ENCODE data around the gene MYO5B. TPM values are rescaled to one million over a fixed set of nuclear protein-coding genes. Genes with fewer than 3 reads are reported as not detected.

The MYO5B gene
- total RNA-seq, 4 donors from 2014 or later = 53.1 to 74.8 (median 55.2) TPM

DNA sequence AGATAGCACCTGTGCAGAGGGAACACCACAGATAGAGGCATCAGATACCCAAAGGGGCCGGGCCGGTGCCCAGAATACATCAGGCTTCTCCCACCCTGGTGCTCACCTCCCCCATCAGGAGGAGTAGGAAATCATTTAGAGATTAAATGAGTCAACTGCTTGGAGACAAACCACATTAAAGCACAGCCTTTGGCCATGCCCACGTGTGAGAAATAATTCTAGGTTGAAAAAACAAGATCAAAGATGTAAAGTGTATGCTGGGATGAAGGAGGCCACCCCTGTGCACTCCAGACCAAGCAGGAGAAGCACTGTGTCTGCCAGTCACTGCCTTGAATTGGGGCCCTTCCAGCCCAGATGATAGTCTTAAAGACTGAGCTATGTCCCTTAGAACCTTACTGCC, 228.9 kb downstream of the MYO5B start:
- 59 to 70% methylated on average over 3 of the region's 3 CpGs for WGBS, 2 donors
- TF ChIP-seq, protein P1, sequence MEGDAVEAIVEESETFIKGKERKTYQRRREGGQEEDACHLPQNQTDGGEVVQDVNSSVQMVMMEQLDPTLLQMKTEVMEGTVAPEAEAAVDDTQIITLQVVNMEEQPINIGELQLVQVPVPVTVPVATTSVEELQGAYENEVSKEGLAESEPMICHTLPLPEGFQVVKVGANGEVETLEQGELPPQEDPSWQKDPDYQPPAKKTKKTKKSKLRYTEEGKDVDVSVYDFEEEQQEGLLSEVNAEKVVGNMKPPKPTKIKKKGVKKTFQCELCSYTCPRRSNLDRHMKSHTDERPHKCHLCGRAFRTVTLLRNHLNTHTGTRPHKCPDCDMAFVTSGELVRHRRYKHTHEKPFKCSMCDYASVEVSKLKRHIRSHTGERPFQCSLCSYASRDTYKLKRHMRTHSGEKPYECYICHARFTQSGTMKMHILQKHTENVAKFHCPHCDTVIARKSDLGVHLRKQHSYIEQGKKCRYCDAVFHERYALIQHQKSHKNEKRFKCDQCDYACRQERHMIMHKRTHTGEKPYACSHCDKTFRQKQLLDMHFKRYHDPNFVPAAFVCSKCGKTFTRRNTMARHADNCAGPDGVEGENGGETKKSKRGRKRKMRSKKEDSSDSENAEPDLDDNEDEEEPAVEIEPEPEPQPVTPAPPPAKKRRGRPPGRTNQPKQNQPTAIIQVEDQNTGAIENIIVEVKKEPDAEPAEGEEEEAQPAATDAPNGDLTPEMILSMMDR (IDR thresholded peaks at IDR 0.05) = no peak
- TF ChIP-seq POLR2A (IDR thresholded peaks at IDR 0.05) = no peak
- no peak overlapping the region for H3K4me3 ChIP-seq (ENCODE audit: low read depth, poor library complexity, severe bottlenecking)
- intact Hi-C loops (cut with DNase I; ENCODE audit: low total_unique reads) = no loop called here
- no peak for DNase-seq (ENCODE audit: low spot score in 2 of 2)

DNA sequence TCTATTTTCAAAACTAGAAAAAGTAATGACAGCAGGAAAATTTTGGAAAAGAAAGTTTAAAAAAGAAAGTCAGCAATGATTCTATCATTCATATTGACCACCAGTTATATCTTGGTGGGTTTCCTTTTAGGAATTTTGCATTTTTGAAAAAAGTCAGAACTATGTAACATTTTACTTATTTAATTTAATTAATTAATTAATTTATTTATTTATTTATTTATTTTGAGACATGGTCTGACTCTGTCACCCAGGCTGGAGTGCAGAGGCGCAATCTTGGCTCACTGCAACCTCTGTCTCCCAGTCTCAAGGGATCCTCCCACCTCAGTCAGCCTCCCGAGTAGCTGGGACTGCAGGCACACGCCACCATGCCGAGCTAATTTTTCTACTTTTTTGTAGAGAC, 231.7 kb downstream of the MYO5B start:
- intact Hi-C loops (cut with DNase I; ENCODE audit: low total_unique reads) = no loop called here
- H3K4me3 ChIP-seq (ENCODE audit: low read depth, poor library complexity, severe bottlenecking) = no peak overlapping the region
- WGBS, 2 donors = 94 to 97% methylated on average over 4 of the region's 4 CpGs
- no peak for DNase-seq (ENCODE audit: low spot score in 2 of 2)
- TF ChIP-seq POLR2A (IDR thresholded peaks at IDR 0.05) = no peak
- TF ChIP-seq, protein P1 (IDR thresholded peaks at IDR 0.05) = no peak

DNA sequence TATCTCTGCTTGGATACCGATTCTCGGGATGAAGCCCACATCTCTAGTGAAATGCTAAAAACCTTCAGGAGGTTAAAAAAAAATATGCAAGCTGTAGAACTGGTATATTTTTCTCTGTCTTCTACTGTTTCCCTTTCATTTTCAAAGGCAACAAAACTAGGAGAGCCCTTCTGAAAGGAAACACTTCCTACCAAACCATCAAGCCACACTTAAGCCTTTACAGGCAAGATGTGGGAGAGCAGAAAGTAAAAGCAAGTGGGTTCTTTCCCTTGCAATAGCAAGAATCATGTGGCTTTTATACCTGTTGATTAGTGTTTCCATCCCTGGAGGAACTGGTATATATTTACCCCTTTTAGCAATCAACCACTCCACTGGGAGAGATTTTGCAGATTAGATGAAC, 233.7 kb downstream of the MYO5B start:
- DNase-seq (ENCODE audit: low spot score in 2 of 2) = no peak
- intact Hi-C loops (cut with DNase I; ENCODE audit: low total_unique reads) = no loop called here
- TF ChIP-seq, protein P1 (IDR thresholded peaks at IDR 0.05) = no peak
- TF ChIP-seq POLR2A (IDR thresholded peaks at IDR 0.05) = no peak
- WGBS, 2 donors = 58 to 86% methylated on average over 2 of the region's 2 CpGs
- no peak overlapping the region for H3K4me3 ChIP-seq (ENCODE audit: low read depth, poor library complexity, severe bottlenecking)

DNA sequence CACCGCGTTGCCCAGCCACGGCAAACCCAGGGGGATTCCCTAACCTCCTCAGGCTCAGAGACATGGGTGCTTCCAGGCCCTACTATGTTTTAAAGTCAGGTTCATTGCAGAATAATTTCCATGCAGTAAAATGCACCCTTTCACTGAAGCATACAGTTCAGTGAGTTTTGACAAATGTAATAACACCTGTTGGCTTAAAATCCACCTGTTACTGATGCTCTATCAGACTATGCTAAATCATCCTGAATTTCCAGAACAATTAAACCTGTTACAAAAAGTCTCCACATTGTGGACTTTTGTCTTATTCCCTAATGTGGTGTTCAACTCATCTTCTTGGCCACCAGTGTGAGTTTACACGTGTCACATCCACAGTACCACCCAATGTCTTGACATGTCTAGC, 234.6 kb downstream of the MYO5B start:
- intact Hi-C loops (cut with DNase I; ENCODE audit: low total_unique reads) = no loop called here
- DNase-seq (ENCODE audit: low spot score in 2 of 2) = no peak
- no peak for TF ChIP-seq POLR2A (IDR thresholded peaks at IDR 0.05)
- TF ChIP-seq, protein P1 (IDR thresholded peaks at IDR 0.05) = no peak
- H3K4me3 ChIP-seq (ENCODE audit: low read depth, poor library complexity, severe bottlenecking) = no peak overlapping the region
- 61 to 69% methylated on average over 4 of the region's 4 CpGs for WGBS, 2 donors

DNA sequence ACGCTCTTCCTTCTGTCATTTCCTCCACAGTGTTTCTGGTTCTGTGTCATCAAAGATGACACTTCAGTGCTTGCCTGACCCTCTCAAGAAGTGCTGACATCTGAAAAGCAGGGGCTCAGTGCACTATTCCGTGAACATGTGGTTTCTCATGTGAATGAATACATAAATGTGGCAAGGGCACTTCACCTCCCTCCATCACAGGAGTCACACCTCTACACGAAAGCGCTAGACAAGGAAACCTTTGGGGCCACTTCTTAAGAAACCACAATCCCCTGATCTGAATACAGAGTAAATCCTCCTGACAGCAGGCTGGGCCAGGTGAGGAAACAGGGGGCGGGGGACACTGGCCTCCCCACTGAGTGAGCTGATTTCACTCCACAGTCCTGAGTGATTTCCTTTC, 235.8 kb downstream of the MYO5B start:
- TF ChIP-seq, protein P1 (IDR thresholded peaks at IDR 0.05) = no peak
- no peak for TF ChIP-seq POLR2A (IDR thresholded peaks at IDR 0.05)
- DNase-seq (ENCODE audit: low spot score in 2 of 2) = no peak
- intact Hi-C loops (cut with DNase I; ENCODE audit: low total_unique reads) = no loop called here
- 78 to 84% methylated on average over 5 of the region's 5 CpGs for WGBS, 2 donors
- H3K4me3 ChIP-seq (ENCODE audit: low read depth, poor library complexity, severe bottlenecking) = no peak overlapping the region

DNA sequence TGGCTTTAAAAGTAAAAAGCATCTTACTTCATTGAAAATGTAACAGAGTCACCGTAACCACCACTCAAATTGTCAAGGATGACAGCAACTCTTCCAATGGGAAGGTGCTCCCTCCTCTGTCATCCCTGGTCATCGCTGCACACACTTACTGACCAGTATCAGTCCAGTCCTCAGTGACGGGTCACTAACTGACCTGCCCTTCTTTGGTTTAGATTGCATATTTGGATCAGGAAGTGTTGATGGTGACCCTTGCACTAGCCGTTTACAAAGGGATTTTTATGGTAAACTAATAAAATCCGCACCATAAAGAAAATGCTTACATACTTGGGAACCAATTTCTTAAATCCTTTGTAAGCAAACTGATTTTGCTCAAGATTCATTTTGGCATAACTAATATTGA, 239.7 kb downstream of the MYO5B start:
- no peak overlapping the region for H3K4me3 ChIP-seq (ENCODE audit: low read depth, poor library complexity, severe bottlenecking)
- DNase-seq (ENCODE audit: low spot score in 2 of 2) = no peak
- intact Hi-C loops (cut with DNase I; ENCODE audit: low total_unique reads) = no loop called here
- TF ChIP-seq POLR2A (IDR thresholded peaks at IDR 0.05) = no peak
- TF ChIP-seq, protein P1 (IDR thresholded peaks at IDR 0.05) = no peak
- 87 to 89% methylated on average over 5 of the region's 5 CpGs for WGBS, 2 donors

Measured in lower leg skin (tissue), 4 donors.